ENCODE data around the gene LTK. TPM values are rescaled to one million over a fixed set of nuclear protein-coding genes. Genes with fewer than 3 reads are reported as not detected.

Gene LTK
- total RNA-seq, 1 experiment from 2014 or later = 9.2 TPM

- TF ChIP-seq POLR2A (IDR thresholded peaks at IDR 0.05; ENCODE audit: borderline replicate concordance, extremely low read depth, insufficient read depth, insufficient read length) (no peak), EZH2 (IDR thresholded peaks at IDR 0.05) (no peak), SP1 (IDR thresholded peaks at IDR 0.05; ENCODE audit: low read depth) (no peak), MAX (IDR thresholded peaks at IDR 0.05) (no peak), ATF3 (IDR thresholded peaks at IDR 0.05) (no peak)
Measured at GRCh38 chr15:41474941-41475340, 38.7 kb downstream of the LTK start (continued).

- BruUV-seq (replicated peaks) = no TSS peak
- H2AFZ ChIP-seq (ENCODE audit: low read depth, low read length, poor library complexity, severe bottlenecking) = no peak overlapping the region
- no peak overlapping the region for H3K27ac ChIP-seq (ENCODE audit: low read depth, low read length)
- no peak for DNase-seq (ENCODE audit: low read depth, low spot score)
- CTCF ChIA-PET = interaction anchor here (1.4 kb wide), 1 partner anchor 9 kb away, joined by 5 read pairs; no protein-coding TSS in a partner anchor
- no peak overlapping the region for H3K4me3 ChIP-seq (replicated peaks in 1 of 2; ENCODE audit: low read depth in 1 of 2, low read length in 2 of 2)
- ATAC-seq = no peak
- H3K4me2 ChIP-seq (ENCODE audit: low read length) = no peak overlapping the region
- intact Hi-C loops (cut with micrococcal nuclease) = no loop called here
- H3K4me1 ChIP-seq (ENCODE audit: control insufficient read depth in 1 of 2, insufficient read depth in 2 of 2, low read length in 2 of 2) = no peaks in the 10 kb centered on the region
- H3K9ac ChIP-seq (ENCODE audit: low read length) = no peak overlapping the region
- no peaks in the 10 kb centered on the region for H4K20me1 ChIP-seq (ENCODE audit: insufficient read depth)
- POLR2A ChIA-PET = interaction anchor here (1.9 kb wide), 1 partner anchor 9 kb away, joined by 5 read pairs; no protein-coding TSS in a partner anchor
- H3K9me3 ChIP-seq (ENCODE audit: control insufficient read depth in 1 of 2, insufficient read depth in 1 of 2, low read depth in 1 of 2, low read length in 2 of 2) = no peaks in the 10 kb centered on the region
- TF ChIP-seq ZBTB33 (IDR thresholded peaks at IDR 0.05; ENCODE audit: extremely low read depth, insufficient replicate concordance, low read length) (no peak), YY1 (IDR thresholded peaks at IDR 0.05; ENCODE audit: extremely low read depth, insufficient replicate concordance, low read depth, low read length) (no peak), POLR2AphosphoS5 (IDR thresholded peaks at IDR 0.05; ENCODE audit: low read depth, low read length) (no peak)
- RAD21 ChIA-PET (ENCODE audit: low non-redundant PET in 1 of 2, low total read pairs in 2 of 2, uncharacterized antibody in 2 of 2, unreplicated experiment in 2 of 2) = no interaction called here
- peaks cover 40% of the 10 kb centered on the region in 2 experiments for H3K36me3 ChIP-seq (ENCODE audit: control insufficient read depth in 1 of 2, insufficient read depth in 2 of 2, low read length in 2 of 2)
- H3K9me2 ChIP-seq (ENCODE audit: insufficient read depth) = no peaks in the 10 kb centered on the region
- H3K79me2 ChIP-seq (ENCODE audit: insufficient read depth, low read length) = no peaks in the 10 kb centered on the region
- no peaks in the 10 kb centered on the region for H3K27me3 ChIP-seq (ENCODE audit: insufficient read depth, low read length)
Measured at GRCh38 chr15:41474436-41474835, 39.2 kb downstream of the LTK start.

Measured in HCT116 (cell line).